CD8-positive, alpha-beta memory T cell (primary cell): ENCODE measurements around the gene ACTL6B. TPM values are rescaled to one million over a fixed set of nuclear protein-coding genes. Genes with fewer than 3 reads are reported as not detected.
A peak's percentile ranks its signal among the peaks of the same experiment; 100 is the strongest.

ENCODE experiments used
- CTCF ChIA-PET: fragments of 350-600 bp; sonication (Branson Sonifier 250); formaldehyde crosslinking; loops from one replicate; lab custom pipeline; 2021; ENCODE audit warnings: antibody characterized with exemption; lab: Charles Lee
- POLR2A ChIA-PET: fragments of 350-600 bp; sonication (Branson Sonifier 250); formaldehyde crosslinking; loops from one replicate; lab custom pipeline; 2021; ENCODE audit warnings: antibody characterized with exemption; lab: Charles Lee
- DNase-seq, 5 donors: peaks; one replicate each; pipeline versions ENCODE4 v3.0.0 to v3.0.0-alpha.2; 2020 to 2022; ENCODE audit warnings: mixed read lengths in 1 of 5
- H3K27ac ChIP-seq: one replicate; pipeline ENCODE4 v1.7.0; 2013; ENCODE audit warnings: low read depth, mild to moderate bottlenecking, low read length, moderate library complexity
- H3K27me3 ChIP-seq: 2 replicates; pipeline ENCODE4 v1.7.0; 2013; ENCODE audit warnings: low read length, mild to moderate bottlenecking; ENCODE audit not compliant: insufficient read depth, poor library complexity, severe bottlenecking
- H3K36me3 ChIP-seq: 2 replicates; pipeline ENCODE4 v1.7.0; 2013; ENCODE audit warnings: mild to moderate bottlenecking, low read length, moderate library complexity; ENCODE audit not compliant: insufficient read depth
- H3K4me1 ChIP-seq: 2 replicates; pipeline ENCODE4 v1.7.0; 2013; ENCODE audit warnings: mild to moderate bottlenecking, low read length, moderate library complexity; ENCODE audit not compliant: insufficient read depth
- H3K4me3 ChIP-seq: 2 replicates; pipeline ENCODE4 v1.7.0; 2013; ENCODE audit warnings: mild to moderate bottlenecking, low read length
- H3K9me3 ChIP-seq: 2 replicates; pipeline ENCODE4 v1.7.0; 2013; ENCODE audit warnings: mild to moderate bottlenecking, low read length
- H3K27ac Mint-ChIP-seq, 8 donors: one replicate each; pipeline ENCODE4 v1.8.0; 2020 to 2021; ENCODE audit warnings: mixed read lengths in 8 of 8, mild to moderate bottlenecking in 6 of 8, inconsistent platforms in 3 of 8, moderate library complexity in 3 of 8
- H3K27me3 Mint-ChIP-seq, 2 donors: one replicate each; pipeline ENCODE4 v1.8.0; 2020 to 2021; ENCODE audit warnings: mixed read lengths in 2 of 2, mild to moderate bottlenecking in 1 of 2, moderate library complexity in 1 of 2
- H3K36me3 Mint-ChIP-seq, 3 donors: one replicate each; pipeline ENCODE4 v1.8.0; 2020 to 2021; ENCODE audit warnings: mixed read lengths in 3 of 3, inconsistent platforms in 1 of 3, mild to moderate bottlenecking in 1 of 3
- H3K4me1 Mint-ChIP-seq, 3 donors: one replicate each; pipeline ENCODE4 v1.8.0; 2020 to 2021; ENCODE audit warnings: mixed read lengths in 3 of 3, inconsistent platforms in 1 of 3, mild to moderate bottlenecking in 1 of 3
- H3K4me3 Mint-ChIP-seq, 7 donors: one replicate each; pipeline ENCODE4 v1.8.0; 2020 to 2021; ENCODE audit warnings: mixed read lengths in 7 of 7, mild to moderate bottlenecking in 6 of 7, moderate library complexity in 4 of 7, inconsistent platforms in 2 of 7
- H3K9me3 Mint-ChIP-seq, 5 donors: one replicate each; pipeline ENCODE4 v1.8.0; 2020 to 2022; ENCODE audit warnings: mixed read lengths in 5 of 5, mild to moderate bottlenecking in 3 of 5, moderate library complexity in 2 of 5, inconsistent platforms in 1 of 5
- polyA plus RNA-seq: library from polyadenylated mRNA; unstranded; fragments of 300-500 nt; fragmentation: Illumina TruSeq; gene quantifications from one replicate; pipeline ENCODE4 v1.2.3, GENCODE V29; 2021
- total RNA-seq, 2 experiments: library from RNA; stranded (reverse); gene quantifications; one replicate each; pipeline ENCODE4 v1.2.3, GENCODE V29; 2021

ACTL6B gene
- total and polyA plus RNA-seq, 3 experiments from 2014 or later, result not detected

DNA sequence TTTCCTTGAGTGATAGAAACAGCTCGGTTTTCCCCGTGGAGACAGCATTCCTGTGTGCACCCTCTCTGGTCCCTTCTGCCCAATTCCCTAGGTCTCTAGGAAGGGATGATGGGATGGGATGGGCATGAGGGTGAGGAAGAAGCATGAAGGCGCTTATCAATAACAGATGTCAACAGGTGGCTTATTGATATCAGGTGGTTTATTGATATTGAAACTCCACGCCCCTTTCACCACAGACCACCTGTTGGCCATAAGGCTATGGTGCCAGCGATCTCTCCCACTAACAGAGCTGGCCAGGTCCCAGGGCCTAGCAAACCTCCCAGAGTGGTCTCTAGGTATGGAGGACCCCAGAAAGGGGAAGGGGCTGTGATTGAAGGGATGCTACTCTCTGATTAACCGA is 36.0 kb downstream of the ACTL6B start:
- H3K27ac ChIP-seq, result no peak overlapping the region
- Mint-ChIP-seq H3K27me3 (no peaks in the 10 kb centered on the region), H3K36me3 (peaks cover 0 to 9% (median 3%) of the 10 kb centered on the region in 3 donors), H3K4me3 (peak overlapping the region in 1 of 7 donors; percentile 40), H3K4me1 (peaks cover under 1 to 6% (median 3%) of the 10 kb centered on the region in 3 donors), H3K27ac (no peak overlapping the region), H3K9me3 (no peaks in the 10 kb centered on the region)
- ChIA-PET POLR2A (no interaction called here), CTCF (interaction anchor here (1.0 kb wide), 1 partner anchor 12 kb away, joined by 4 read pairs; no protein-coding TSS in a partner anchor)
- H3K36me3 ChIP-seq, result no peaks in the 10 kb centered on the region
- no peaks in the 10 kb centered on the region for H3K4me1 ChIP-seq
- no peak for DNase-seq
- no peak overlapping the region for H3K4me3 ChIP-seq
- no peaks in the 10 kb centered on the region for H3K9me3 ChIP-seq
- no peaks in the 10 kb centered on the region for H3K27me3 ChIP-seq

DNA sequence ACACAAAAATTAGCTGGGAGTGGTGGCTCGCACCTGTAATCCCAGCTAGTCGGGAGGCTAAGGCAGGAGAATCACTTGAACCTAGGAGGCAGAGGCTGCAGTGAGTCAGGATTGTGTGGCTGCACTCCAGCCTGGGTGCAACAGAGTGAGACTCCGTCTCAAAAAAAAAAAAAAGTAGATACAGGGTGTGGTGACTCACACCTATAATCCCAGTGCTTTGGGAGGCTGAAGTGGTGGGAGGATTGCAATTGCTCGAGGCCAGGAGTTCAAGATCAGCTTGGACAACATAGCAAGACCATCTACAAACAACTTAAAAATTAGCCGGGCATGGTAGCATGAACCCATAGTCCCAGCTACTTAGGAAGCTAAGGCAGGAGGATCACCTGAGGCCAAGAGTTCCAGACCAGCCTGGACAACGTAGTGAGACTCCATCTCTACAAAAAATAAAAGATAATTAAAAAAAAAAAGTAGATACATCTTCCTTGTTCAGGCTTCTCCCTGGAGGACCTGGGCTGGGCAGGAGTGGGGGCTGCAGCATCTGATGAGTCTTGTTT is 41.9 kb downstream of the ACTL6B start:
- H3K27ac Mint-ChIP-seq, result peak overlapping the region in 2 of 8 donors; percentile 83 to 94
- no peaks in the 10 kb centered on the region for H3K9me3 Mint-ChIP-seq
- CTCF ChIA-PET, result interaction anchor here (0.9 to 3.2 kb wide), 8 partner anchors 9 to 79 kb away, joined by 3 to 21 read pairs (median 8); partner anchors contain the start of genes FBXO24, GIGYF1 and LRCH4
- no peaks in the 10 kb centered on the region for H3K27me3 ChIP-seq
- H3K9me3 ChIP-seq, result no peaks in the 10 kb centered on the region
- no peak overlapping the region for H3K27ac ChIP-seq
- H3K4me3 ChIP-seq, result no peak overlapping the region
- H3K27me3 Mint-ChIP-seq, result no peaks in the 10 kb centered on the region
- H3K36me3 ChIP-seq, result no peaks in the 10 kb centered on the region
- peak overlapping the region in 1 of 7 donors; percentile 61 for H3K4me3 Mint-ChIP-seq
- peaks cover 20 to 24% (median 23%) of the 10 kb centered on the region in 3 donors for H3K4me1 Mint-ChIP-seq
- H3K4me1 ChIP-seq, result peaks cover 19% of the 10 kb centered on the region
- peaks cover 0 to 10% (median 7%) of the 10 kb centered on the region in 3 donors for H3K36me3 Mint-ChIP-seq
- DNase-seq, result no peak
- POLR2A ChIA-PET, result interaction anchor here (0.6 to 3.5 kb wide), 3 partner anchors 29 to 82 kb away, joined by 3 to 31 read pairs (median 5); partner anchors contain the start of genes FBXO24 and LRCH4

DNA sequence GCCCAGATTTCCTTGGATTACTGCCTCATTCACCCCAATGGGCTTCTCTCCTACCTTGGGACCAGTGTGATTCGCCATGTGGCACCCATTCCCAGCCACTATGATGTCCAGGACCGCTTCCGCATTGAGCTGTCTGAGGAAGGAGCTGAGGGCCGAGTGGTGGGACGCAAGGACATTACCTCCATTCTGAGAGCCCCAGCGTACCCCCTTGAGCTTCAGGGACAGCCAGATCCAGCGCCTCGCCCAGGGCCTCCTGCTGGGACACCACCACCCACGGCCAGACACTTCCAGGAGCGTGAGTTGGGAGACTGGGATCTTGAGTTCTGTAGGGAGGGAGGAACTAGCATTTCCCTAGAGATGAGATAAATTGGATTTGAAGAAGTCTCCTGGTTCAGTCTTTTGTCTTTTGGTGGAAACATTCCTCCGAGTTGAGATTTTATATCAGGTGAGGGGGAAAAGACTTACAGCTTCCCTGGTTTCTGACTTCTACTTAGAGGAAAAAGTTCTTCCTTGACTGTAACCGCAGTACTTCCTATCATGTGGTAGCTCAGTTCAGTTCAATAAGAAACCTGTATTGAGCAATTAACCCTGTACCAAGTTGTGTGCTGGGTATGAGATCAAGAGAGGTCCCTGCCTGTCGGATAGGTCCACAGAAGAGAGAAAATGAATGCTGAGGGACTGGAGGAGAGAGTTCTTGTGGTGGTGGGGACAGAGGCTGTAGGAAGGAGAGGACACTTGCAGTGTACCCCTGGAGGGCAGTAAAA is 42.7 kb downstream of the ACTL6B start:
- no peaks in the 10 kb centered on the region for H3K27me3 Mint-ChIP-seq
- ChIA-PET CTCF (interaction anchor here (0.9 to 3.4 kb wide), 16 partner anchors 8 to 238 kb away, joined by 3 to 21 read pairs (median 7); partner anchors contain the start of genes FBXO24, GIGYF1, LRCH4 and POP7), POLR2A (interaction anchor here (1.0 to 3.5 kb wide), 7 partner anchors 28 to 184 kb away, joined by 5 to 31 read pairs (median 10); partner anchors contain the start of genes FBXO24, GNB2, LRCH4 and MEPCE)
- Histone ChIP-seq H3K4me1 (peaks cover 19% of the 10 kb centered on the region), H3K36me3 (no peaks in the 10 kb centered on the region), H3K27ac (no peak overlapping the region), H3K4me3 (peak overlapping the region; percentile 99), H3K9me3 (no peaks in the 10 kb centered on the region), H3K27me3 (no peaks in the 10 kb centered on the region)
- H3K4me3 Mint-ChIP-seq, result peak overlapping the region; percentile 84 to 94 (median 85)
- H3K36me3 Mint-ChIP-seq, result peaks cover 0 to 10% (median 7%) of the 10 kb centered on the region in 3 donors
- DNase-seq, result no peak
- H3K27ac Mint-ChIP-seq, result peak overlapping the region in 5 of 8 donors; percentile 39 to 94 (median 51)
- H3K9me3 Mint-ChIP-seq, result no peaks in the 10 kb centered on the region
- H3K4me1 Mint-ChIP-seq, result peaks cover 20 to 24% (median 23%) of the 10 kb centered on the region in 3 donors

DNA sequence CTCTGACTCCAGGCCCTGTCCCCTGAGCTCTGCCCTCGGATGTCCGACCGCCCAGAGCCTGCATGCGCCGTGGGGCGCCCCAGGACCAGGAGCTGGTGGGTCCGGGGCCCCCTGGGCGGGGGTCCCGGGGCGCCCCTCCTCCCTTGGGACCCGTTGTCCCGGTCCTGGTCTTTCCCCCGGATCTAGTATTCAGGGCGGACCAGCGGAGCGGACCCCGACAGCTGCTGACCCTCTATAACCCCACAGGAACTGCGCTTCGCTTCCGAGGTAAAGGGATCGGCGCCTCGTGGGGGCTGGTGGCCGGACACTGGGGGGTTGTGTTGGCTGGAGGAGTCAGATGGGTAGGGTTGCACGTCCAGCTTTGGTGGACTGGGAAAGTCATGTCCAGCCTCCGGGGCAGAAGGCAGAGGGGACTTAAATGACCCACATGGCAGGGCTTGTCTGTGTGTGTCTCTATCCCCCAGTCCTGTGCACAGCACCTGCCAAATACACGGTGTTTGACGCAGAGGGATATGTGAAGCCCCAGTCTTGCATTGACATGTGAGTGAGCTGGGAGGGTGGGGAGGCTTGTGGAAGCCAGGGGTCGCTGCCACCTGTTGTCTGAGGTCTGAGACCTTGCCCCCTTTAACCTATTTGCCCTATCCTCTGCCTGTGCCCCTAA is 43.4 kb downstream of the ACTL6B start:
- POLR2A ChIA-PET, result interaction anchor here (0.8 to 3.5 kb wide), 14 partner anchors 14 to 183 kb away, joined by 3 to 31 read pairs (median 10); partner anchors contain the start of genes FBXO24, GNB2, LRCH4 and MEPCE
- Histone ChIP-seq H3K36me3 (no peaks in the 10 kb centered on the region), H3K9me3 (no peaks in the 10 kb centered on the region), H3K4me1 (peaks cover 19% of the 10 kb centered on the region), H3K4me3 (peak overlapping the region; percentile 99), H3K27ac (peak overlapping the region; percentile 99), H3K27me3 (no peaks in the 10 kb centered on the region)
- H3K9me3 Mint-ChIP-seq, result no peaks in the 10 kb centered on the region
- CTCF ChIA-PET, result interaction anchor here (1.0 to 3.4 kb wide), 21 partner anchors 8 to 239 kb away, joined by 3 to 21 read pairs (median 6); partner anchors contain the start of genes FBXO24, GIGYF1, LRCH4 and POP7
- peaks cover 0 to 10% (median 7%) of the 10 kb centered on the region in 3 donors for H3K36me3 Mint-ChIP-seq
- peak overlapping the region in 7 of 8 donors; percentile 39 to 94 (median 87) for H3K27ac Mint-ChIP-seq
- peak overlapping the region; percentile 85 to 100 (median 98) for H3K4me3 Mint-ChIP-seq
- peaks cover 20 to 24% (median 23%) of the 10 kb centered on the region in 3 donors for H3K4me1 Mint-ChIP-seq
- no peaks in the 10 kb centered on the region for H3K27me3 Mint-ChIP-seq
- peak in 2 of 5 donors; percentile 17 to 43 for DNase-seq

DNA sequence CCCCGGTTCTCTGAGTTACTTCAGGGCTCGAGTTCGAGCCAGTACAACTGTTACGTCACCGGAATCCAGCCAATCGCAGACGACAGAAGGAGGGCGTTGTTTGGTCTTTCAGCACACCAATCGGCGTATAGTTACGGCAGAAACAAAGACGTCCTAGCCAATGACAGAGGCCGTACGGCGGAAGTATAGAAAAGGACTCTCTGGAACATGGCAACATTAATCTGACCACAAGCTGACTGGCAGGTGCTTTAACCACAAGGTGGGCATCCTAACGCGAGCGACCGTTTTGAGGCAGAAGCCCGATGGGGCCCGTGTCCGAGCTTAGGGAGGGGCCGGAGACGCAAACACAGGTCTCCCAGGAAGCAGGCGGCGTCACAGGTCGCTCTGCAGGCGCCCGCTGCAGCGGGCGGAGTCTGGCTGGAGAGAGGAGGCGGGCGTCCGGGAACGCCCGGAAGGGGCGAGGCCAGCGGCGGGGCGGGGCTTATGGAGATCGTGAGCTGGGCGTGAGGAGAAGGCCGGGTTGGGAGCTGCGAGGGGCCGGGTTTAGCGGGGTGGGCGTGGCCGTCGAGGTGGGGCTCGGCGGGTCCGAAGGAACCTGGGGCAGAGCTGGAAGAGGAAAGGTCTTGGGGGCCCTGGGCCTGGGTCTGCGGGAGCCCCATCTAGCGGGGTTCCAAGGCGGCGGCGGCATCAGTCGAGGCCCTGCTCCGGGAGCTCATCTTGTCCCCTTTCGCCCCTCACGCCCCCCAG is 44.1 kb downstream of the ACTL6B start, which contains the start of gene MOSPD3:
MOSPD3 (plus strand) TSS at position 558 of the 747 bp plus-strand sequence. CDS start 252 bp downstream, outside the sequence.
- Histone ChIP-seq H3K4me3 (peak within 1 kb of the TSS; percentile 99), H3K27me3 (no peaks in the 10 kb centered on the region), H3K9me3 (no peaks in the 10 kb centered on the region), H3K4me1 (peaks cover 19% of the 10 kb centered on the region), H3K27ac (peak within 1 kb of the TSS; percentile 99), H3K36me3 (no peaks in the 10 kb centered on the region)
- POLR2A ChIA-PET, result interaction anchor here (0.7 to 3.5 kb wide), 16 partner anchors 15 to 183 kb away, joined by 3 to 31 read pairs (median 10); partner anchors contain the start of genes FBXO24, GNB2, LRCH4 and MEPCE
- H3K4me3 Mint-ChIP-seq, result peak within 1 kb of the TSS; percentile 91 to 100 (median 99)
- peak within 1 kb of the TSS; percentile 94 to 100 (median 100) for H3K27ac Mint-ChIP-seq
- CTCF ChIA-PET, result interaction anchor here (0.7 to 3.4 kb wide), 20 partner anchors 9 to 240 kb away, joined by 3 to 21 read pairs (median 6); partner anchors contain the start of genes FBXO24, GIGYF1, LRCH4 and POP7
- H3K36me3 Mint-ChIP-seq, result peaks cover 0 to 10% (median 7%) of the 10 kb centered on the region in 3 donors
- DNase-seq, result peak; percentile 96 to 98 (median 98)
- H3K4me1 Mint-ChIP-seq, result peaks cover 20 to 24% (median 23%) of the 10 kb centered on the region in 3 donors
- no peaks in the 10 kb centered on the region for H3K27me3 Mint-ChIP-seq
- H3K9me3 Mint-ChIP-seq, result no peaks in the 10 kb centered on the region

DNA sequence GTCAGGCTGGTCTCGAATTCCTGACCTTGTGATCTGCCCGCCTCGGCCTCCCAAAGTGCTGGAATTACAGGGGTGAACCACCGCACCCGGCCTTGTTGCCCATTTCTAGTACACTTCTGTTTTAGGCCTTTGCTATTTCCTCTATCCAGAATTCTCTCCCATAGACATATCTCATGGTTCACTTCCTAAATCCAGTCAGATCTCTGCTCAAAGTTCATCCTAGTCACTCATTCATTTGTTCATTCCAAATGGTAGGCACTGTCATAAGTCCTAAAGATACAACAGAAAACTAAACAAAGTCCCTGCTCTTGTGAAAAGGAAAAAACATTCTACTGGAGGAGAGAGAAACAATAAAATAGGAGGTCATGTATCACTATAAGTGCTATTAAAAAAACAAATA is 46.3 kb downstream of the ACTL6B start:
- H3K9me3 Mint-ChIP-seq, result no peaks in the 10 kb centered on the region
- Histone ChIP-seq H3K27me3 (no peaks in the 10 kb centered on the region), H3K4me1 (peaks cover 23% of the 10 kb centered on the region), H3K9me3 (no peaks in the 10 kb centered on the region), H3K27ac (no peak overlapping the region), H3K36me3 (no peaks in the 10 kb centered on the region), H3K4me3 (no peak overlapping the region)
- H3K27ac Mint-ChIP-seq, result peak overlapping the region in 5 of 8 donors; percentile 4 to 34 (median 25)
- H3K4me1 Mint-ChIP-seq, result peaks cover 24 to 35% (median 34%) of the 10 kb centered on the region in 3 donors
- ChIA-PET POLR2A (no interaction called here), CTCF (no interaction called here)
- no peak for DNase-seq
- peak overlapping the region in 6 of 7 donors; percentile 1 to 57 (median 32) for H3K4me3 Mint-ChIP-seq
- no peaks in the 10 kb centered on the region for H3K27me3 Mint-ChIP-seq
- peaks cover 0 to 7% (median 2%) of the 10 kb centered on the region in 3 donors for H3K36me3 Mint-ChIP-seq
